GM19099 (cell line): ENCODE measurements around the gene UACA.

Source experiments
- POLR2A ChIP-seq: IDR thresholded peaks from 3 replicates; pipeline ENCODE4 v1.6.1; 2011; ENCODE audit warnings: low read depth; ENCODE audit not compliant: insufficient read length; ENCODE audit errors: extremely low read depth

UACA gene

DNA sequence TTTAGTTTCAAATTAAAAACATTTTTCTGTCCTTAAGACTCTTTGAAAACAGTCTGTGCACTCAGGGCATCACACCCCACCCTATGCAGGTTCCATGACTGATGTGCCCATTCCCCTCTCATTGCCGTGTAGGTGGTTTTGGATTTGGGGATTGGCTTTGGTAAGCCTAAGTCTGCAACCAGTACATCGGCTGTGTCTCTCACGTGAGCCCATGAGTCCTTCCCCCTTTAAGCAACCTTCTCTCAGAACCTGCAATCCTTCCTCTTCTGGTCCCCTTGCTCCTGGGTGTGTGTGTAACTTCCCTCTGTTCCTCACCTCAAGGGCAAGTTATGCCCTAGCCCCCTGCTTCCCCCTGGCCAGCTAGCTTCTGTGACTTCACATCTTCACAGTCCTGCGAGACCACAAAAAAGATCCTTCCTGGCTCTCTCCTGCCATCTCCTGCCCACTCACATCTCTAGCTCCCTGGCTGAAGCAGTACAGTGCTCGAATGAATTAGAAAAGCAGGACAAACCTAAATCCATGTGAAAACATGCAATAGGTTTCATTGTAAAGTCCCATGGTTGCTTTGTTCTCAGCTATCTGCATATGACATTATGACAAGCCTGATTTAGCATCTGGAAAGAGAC, 126.7 kb downstream of the UACA start:
- TF ChIP-seq POLR2A, result no peak

DNA sequence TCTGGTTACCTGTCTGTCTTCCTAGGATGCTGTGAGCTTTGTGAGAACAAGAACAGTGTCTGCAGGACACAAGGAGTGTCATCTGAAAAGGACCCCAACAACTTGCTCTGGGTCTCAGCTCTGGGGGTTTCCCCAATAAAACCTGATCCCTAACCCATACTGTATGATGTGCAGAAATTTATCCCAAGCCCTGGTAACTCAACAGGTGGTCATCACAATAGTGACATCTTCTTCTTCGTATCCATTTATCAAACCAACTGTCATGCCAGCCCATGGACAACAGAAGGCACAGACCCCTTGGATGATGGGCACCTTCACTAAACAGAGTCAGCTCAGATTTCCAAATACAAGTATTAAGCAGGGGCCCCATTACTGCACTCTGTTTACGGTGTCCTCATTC, 127.5 kb downstream of the UACA start:
- no peak for TF ChIP-seq POLR2A

DNA sequence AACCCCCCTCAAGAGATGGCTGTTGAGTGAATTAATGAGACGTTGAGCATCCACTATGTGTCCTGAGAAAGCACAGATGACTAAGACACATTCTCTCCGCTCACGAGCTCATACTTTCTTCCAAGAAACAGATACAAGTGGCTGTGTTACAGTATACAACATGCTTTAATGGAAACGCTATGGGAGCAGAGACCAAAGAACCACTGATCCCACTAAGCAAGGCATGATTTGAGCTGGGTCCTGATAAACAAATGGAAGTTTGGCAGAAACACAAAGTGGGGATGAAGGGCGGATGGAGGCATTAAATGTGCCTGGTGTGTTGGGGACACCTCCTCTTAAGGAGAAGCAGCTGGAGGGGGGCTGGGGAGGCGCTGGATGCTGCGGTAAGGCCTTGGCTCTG, 129.4 kb downstream of the UACA start:
- TF ChIP-seq POLR2A, result no peak

DNA sequence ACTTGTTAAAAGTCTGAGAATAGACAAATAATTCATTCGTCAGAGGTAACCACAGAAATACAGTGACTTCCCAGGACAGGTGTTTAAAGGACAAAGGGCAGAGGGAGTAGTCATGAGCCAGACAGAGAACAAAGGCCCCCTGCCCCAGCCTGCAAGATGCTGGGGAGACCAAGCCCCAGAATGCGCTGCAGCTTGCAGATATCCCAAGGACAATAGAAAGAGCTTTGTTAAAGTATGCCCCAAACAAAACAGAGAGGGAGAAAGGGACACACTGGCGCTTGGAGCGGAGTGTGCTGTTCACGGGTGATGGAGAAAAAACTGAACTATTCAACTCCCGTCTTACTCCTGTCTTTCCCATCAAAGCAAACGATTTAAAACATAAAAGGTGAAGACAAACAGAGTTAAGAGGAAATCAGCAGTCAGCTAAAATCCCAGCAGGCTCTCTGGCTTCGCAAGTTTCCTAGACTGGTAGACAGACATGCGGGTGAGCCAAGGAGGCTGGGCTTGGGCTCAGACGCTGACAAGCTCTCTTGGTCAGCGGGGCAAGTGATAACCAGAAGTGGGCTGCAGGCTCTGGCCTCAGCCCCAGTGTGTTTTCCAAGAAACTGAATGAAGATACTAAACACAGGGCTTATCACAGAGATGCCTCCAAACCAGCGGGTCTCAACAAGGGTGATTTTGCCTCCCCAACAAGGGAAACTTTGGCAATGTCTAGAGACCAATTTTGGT, 130.1 kb downstream of the UACA start:
- no peak for TF ChIP-seq POLR2A

DNA sequence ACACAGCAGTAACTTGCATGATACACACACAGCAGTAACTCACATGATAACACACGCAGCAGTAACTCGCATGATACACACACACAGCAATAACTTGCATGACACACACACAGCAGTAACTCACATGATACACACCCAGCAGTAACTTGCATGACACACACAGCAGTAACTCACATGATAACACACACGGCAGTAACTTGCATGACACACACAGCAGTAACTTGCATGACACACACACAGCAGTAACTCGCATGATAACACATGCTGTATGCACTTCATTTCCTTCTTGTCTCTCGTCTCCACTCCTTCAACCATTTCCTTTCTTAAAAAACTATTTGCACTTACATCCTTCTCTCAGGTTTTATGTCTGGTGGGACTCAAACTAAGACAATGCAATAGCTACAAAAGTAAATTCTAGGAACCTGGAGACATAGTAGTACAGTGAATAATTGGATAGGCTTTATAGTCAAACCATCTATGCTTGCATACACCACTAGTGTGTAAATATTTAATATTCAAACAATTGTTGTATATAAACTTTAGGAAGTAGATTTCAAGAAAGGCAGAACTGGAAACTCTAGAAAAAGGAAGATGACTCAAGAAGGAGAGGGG, 130.8 kb downstream of the UACA start:
- TF ChIP-seq POLR2A, result no peak

DNA sequence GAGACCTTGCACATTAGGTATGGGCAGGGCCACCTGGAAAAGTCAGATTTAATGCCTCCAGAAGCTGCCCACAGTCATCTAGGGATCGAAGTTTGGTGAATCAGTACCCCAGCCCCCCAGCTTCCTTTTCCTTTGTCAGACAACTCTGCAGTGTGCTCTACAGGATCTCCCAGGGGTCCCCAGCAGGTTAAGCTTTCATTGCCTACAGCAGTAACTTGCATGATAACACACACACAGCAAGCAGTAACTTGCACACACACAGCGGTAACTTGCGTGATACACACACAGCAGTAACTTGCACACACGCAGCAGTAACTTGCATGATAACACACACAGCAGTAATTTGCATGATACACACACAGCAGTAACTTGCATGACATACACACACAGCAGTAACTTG, 131.3 kb downstream of the UACA start:
- TF ChIP-seq POLR2A, result no peak

DNA sequence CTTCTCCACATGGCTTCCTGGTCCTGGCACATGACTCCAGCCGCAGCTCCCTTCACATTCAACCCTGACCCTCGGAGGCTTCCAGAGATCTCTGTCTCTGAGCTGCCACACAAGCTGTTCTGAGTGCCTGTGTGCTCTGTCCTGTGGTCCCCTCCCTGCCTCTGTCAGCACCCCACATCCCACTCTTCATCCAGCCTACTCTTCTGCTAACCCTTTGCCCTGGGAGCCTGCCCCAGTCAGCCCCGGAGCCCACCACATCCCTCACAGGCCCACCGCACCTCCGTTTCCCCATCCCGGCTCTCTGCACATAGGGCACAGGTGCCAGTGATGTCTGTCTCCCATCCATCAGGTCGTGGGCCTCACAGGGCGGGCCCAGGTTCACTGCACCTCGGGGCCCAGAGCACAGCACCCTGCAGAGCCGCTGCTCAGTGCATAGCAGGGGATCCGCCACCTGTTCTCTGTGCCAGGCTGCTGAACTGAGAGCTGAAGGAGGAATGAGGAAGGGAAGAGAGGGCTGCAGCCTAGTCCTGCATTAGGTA, 133.6 kb downstream of the UACA start:
- TF ChIP-seq POLR2A, result no peak

DNA sequence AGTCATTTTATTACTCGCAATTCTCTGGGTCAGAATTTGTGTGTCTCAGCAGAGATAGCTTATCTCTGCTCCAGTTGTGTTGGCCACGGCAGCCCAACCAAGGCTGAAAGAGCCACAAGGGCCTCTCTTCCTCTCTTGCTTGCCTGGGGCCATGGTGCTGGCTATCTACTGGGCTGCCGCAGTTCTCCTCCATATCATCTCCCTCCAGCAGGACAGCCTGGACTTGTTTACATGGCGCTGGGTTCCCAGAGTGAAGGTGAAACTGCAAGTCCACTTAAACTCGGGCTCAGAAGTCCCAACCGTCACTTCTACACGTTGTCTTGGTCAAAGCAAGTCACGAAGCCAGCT, 134.8 kb downstream of the UACA start:
- TF ChIP-seq POLR2A, result no peak

DNA sequence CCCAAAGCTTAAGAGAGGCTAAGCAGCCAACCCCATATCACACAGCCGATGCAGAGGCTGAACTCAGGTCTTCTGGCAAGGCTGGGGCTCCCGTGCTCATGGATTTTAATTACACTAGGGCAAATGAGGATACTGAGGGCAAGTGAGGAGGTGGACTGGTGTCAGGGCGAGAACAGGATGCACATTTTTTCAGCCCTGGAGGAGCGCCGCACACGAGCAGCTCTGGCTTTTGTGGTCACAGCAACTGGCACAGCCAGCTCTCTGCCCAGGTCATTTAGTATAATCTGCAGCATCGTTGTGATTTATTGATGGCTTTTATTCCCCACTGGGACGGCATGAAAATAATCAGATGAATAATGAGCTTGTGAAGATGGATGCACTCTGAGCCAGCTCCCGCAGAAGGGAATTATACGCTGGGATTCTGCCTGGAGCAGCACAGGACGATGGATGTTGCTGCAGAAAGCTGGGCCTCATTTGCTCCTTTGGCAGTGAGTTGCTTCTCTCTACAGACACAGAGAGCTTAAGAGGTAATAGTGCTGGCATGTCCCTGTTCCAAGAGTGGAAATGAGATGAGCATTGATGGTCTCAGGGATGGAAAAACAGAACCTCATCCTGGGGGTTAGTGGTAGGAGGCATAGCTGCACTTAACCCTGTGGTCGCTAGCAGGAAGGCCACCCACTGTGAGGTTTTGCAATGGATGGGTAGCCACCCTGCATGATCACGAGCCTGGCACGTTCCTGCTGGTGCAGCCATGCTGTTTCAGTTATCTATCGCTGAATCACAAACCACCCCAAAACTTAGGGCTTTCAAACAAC, 135.4 kb downstream of the UACA start:
- TF ChIP-seq POLR2A, result no peak

DNA sequence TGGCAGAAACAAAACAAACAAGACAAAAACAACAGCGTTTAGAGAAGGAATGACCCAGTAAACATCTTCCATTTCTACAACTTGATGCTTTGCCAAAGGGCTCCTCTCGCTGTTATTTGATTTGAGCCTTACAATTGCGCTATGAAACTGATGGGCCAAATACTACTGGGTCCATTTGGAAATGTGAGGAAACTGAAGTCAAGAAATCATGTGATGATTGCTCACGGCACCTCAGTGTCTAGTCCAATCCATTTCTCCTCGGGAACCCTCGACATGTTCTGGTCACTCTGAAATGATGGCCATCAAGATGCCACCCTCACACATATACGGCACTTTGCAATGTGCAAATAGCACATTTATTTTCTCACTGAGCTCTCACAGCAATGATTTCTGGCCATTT, 136.0 kb downstream of the UACA start:
- TF ChIP-seq POLR2A, result no peak

DNA sequence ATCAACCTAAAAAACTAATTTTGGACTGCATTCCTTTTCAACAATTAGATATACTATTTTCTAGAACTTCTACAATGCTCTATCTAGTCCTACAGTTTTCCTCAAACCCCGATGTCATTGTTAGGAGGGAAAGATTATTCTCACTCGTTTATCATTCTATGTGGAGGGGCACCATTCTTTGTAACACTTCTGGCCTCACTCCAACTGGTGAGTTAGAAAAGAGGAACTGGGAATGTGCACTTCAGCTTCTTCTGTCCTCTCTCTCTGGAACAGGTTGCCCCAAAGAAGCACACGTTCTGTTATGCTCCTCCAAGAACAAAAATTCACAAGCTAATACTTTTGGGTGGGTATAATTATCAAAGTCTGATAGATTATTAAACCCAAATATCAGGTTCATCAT, 137.9 kb downstream of the UACA start:
- no peak for TF ChIP-seq POLR2A

DNA sequence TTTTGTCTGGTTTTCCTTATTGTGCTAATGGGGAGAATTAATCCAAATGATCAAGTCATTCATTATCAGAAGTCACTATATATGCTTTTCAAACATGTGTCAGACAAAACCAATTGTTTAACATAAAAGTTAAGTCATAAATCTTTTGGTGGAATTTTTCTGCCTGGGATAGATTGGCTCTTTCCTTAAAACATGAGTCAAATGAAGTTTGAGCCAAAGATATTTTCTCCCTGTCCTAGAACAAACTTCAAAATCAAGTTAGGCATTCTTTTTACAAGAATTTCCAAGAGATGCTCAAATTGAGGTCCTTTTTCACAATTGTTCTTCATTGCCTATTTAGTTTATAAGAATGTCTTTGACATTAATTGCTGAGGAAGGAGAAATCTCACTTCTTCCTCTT, 138.3 kb downstream of the UACA start:
- TF ChIP-seq POLR2A, result no peak

DNA sequence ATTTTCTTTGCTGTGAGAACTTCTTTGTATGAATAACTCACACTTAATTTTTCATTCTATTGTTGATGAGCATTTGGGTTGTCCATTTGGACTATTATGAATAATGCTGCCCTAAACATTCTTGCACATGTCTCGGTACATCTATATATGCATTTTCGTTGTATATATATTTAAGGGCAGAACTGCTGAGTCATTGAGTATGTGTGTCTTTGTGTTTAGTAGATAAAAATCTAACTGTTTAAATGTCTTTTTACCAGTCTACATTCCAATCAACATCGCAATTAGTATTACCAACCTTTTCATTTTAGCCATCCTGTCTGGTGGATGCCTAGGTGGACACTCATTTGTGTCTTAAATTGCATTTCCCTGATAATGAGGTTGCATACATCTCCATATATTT, 144.4 kb downstream of the UACA start:
- TF ChIP-seq POLR2A, result no peak

DNA sequence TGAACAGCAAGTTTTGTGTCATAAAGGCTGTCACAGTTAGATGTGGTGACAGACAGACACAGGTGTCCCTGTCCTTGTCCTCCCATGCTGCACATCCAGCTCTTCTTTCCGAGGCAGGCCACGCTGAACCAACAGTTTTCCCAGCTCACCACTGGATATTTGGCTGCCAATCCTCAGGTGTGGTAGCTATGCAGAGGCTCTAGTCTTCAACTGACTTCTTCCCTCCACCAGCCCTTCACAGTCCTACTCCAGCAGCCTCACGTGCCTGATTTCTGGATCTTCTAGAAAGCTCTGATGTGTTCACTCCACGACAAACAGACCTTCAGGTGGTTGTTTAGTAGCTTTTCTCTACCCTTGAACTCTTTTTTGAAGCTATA, 145.5 kb downstream of the UACA start:
- no peak for TF ChIP-seq POLR2A
